Astrocyte (in vitro differentiated cells and primary cell): Measurements from ENCODE around the gene CIDEA.

ENCODE experiments used
- CTCF ChIP-seq: IDR thresholded peaks from 2 replicates; pipeline ENCODE4 v1.5.1; 2011; ENCODE audit warnings: low read depth, mild to moderate bottlenecking, inconsistent platforms, low read length, moderate library complexity; ENCODE audit not compliant: insufficient read depth
- EZH2 ChIP-seq: IDR thresholded peaks from 2 replicates; pipeline ENCODE4 v1.6.1; 2012; ENCODE audit warnings: mild to moderate bottlenecking, low read length, inconsistent platforms; ENCODE audit not compliant: insufficient read depth

- TF ChIP-seq EZH2 (no peak), CTCF (no peak)
Measured at GRCh38 chr18:12313530-12314245, 59.5 kb downstream of the CIDEA start.
